IMR-90 (cell line): ENCODE measurements around the gene HHIPL1. TPM values are rescaled to one million over a fixed set of nuclear protein-coding genes. Genes with fewer than 3 reads are reported as not detected.

Experiments
- ATAC-seq: fragments of 200-7000 bp; cut with Tn5 transposase; 2 replicates; pipeline ENCODE4 v1.9.1; 2020; ENCODE audit warnings: low read depth, mild to moderate bottlenecking, moderate library complexity
- BruUV-seq: library from RNA; stranded (reverse); fragments of 400-500 nt; replicated peaks from 2 replicates; lab custom pipeline; 2021; lab: Mats Ljungman, UMichigan
- CTCF ChIA-PET: fragments of 300-600 bp; formaldehyde crosslinking; extraction: SDS; loops from one replicate; lab custom pipeline; 2021; ENCODE audit warnings: antibody characterized with exemption; lab: Yijun Ruan, JAX
- POLR2A ChIA-PET: fragments of 300-600 bp; sonication (Branson Sonifier 250); formaldehyde crosslinking; loops from one replicate; lab custom pipeline; 2022; ENCODE audit warnings: antibody characterized with exemption; ENCODE audit not compliant: unreplicated experiment; lab: Charles Lee
- DNase-seq: peaks from one replicate; pipeline ENCODE4 v3.0.0; 2013
- H2AFZ ChIP-seq: replicated peaks from 2 replicates; pipeline ENCODE3; 2013; ENCODE audit warnings: low read length, mild to moderate bottlenecking; ENCODE audit not compliant: poor library complexity
- H2AK5ac ChIP-seq: 2 replicates; pipeline ENCODE4 v1.6.1; 2013; ENCODE audit warnings: low read depth, low read length, inconsistent platforms
- H2AK9ac ChIP-seq: replicated peaks from 2 replicates; pipeline ENCODE3; 2013; ENCODE audit warnings: mild to moderate bottlenecking, low read depth, low read length, moderate library complexity; ENCODE audit not compliant: poor library complexity
- H2BK120ac ChIP-seq: 2 replicates; pipeline ENCODE4 v1.6.1; 2013; ENCODE audit warnings: low read depth, low read length, inconsistent platforms
- H2BK15ac ChIP-seq: 3 replicates; pipeline ENCODE4 v1.6.1; 2013; ENCODE audit warnings: low read depth, low read length, inconsistent platforms
- H2BK20ac ChIP-seq: 2 replicates; pipeline ENCODE4 v1.6.1; 2013; ENCODE audit warnings: low read depth, mild to moderate bottlenecking, inconsistent platforms, low read length, moderate library complexity
- H2BK5ac ChIP-seq: 2 replicates; pipeline ENCODE4 v1.6.1; 2013; ENCODE audit warnings: mild to moderate bottlenecking, low read depth, low read length, inconsistent platforms; ENCODE audit not compliant: poor library complexity, severe bottlenecking
- H3K14ac ChIP-seq: replicated peaks from 2 replicates; pipeline ENCODE4 v1.6.1; 2013; ENCODE audit warnings: low read depth, low read length, inconsistent platforms
- H3K18ac ChIP-seq: 2 replicates; pipeline ENCODE4 v1.6.1; 2013; ENCODE audit warnings: low read depth, low read length, control low read depth
- H3K23ac ChIP-seq: 2 replicates; pipeline ENCODE4 v1.6.1; 2013; ENCODE audit warnings: low read depth, low read length, inconsistent platforms
- H3K27ac ChIP-seq: 2 replicates; pipeline ENCODE4 v1.5.1; 2013; ENCODE audit warnings: mild to moderate bottlenecking, control low read depth, low read length; ENCODE audit not compliant: insufficient read depth
- H3K27me3 ChIP-seq: 2 replicates; pipeline ENCODE4 v1.6.1; 2013; ENCODE audit warnings: low read length; ENCODE audit not compliant: control insufficient read depth, insufficient read depth
- H3K36me3 ChIP-seq: 2 replicates; pipeline ENCODE4 v1.6.1; 2013; ENCODE audit warnings: low read length, mixed read lengths; ENCODE audit not compliant: control insufficient read depth, insufficient read depth
- H3K4ac ChIP-seq: 2 replicates; pipeline ENCODE4 v1.6.1; 2013; ENCODE audit warnings: low read depth, low read length, inconsistent platforms
- H3K4me1 ChIP-seq: 2 replicates; pipeline ENCODE4 v1.6.1; 2013; ENCODE audit warnings: low read length, mixed read lengths; ENCODE audit not compliant: control insufficient read depth, insufficient read depth
- H3K4me2 ChIP-seq: 2 replicates; pipeline ENCODE4 v1.6.1; 2013; ENCODE audit warnings: low read depth, mild to moderate bottlenecking, control low read depth, low read length, moderate library complexity
- H3K4me3 ChIP-seq: 2 replicates; pipeline ENCODE4 v1.5.1; 2013; ENCODE audit warnings: low read depth, mild to moderate bottlenecking, control low read depth, low read length, moderate library complexity; ENCODE audit not compliant: insufficient read depth
- H3K56ac ChIP-seq: 2 replicates; pipeline ENCODE4 v1.6.1; 2013; ENCODE audit warnings: low read length, inconsistent platforms; ENCODE audit not compliant: insufficient read depth; ENCODE audit errors: extremely low read depth
- H3K79me1 ChIP-seq, 2 experiments: 2 replicates each; pipeline ENCODE4 v1.6.1; 2013; ENCODE audit warnings: low read length in 2 of 2, inconsistent platforms in 1 of 2, low read depth in 1 of 2
- H3K9ac ChIP-seq: 2 replicates; pipeline ENCODE4 v1.6.1; 2013; ENCODE audit warnings: low read depth, low read length, control low read depth
- H3K9me1 ChIP-seq: 2 replicates; pipeline ENCODE4 v1.6.1; 2013; ENCODE audit warnings: low read length, inconsistent platforms; ENCODE audit not compliant: insufficient read depth
- H3K9me3 ChIP-seq: 2 replicates; pipeline ENCODE4 v1.6.1; 2013; ENCODE audit warnings: low read length; ENCODE audit not compliant: control insufficient read depth, insufficient read depth
- H4K20me1 ChIP-seq: 2 replicates; pipeline ENCODE4 v1.6.1; 2013; ENCODE audit warnings: low read length, inconsistent platforms; ENCODE audit not compliant: insufficient read depth
- H4K5ac ChIP-seq: 2 replicates; pipeline ENCODE4 v1.6.1; 2013; ENCODE audit warnings: mild to moderate bottlenecking, low read depth, low read length, control low read depth
- H4K8ac ChIP-seq, 2 experiments: 2 replicates each; pipeline ENCODE4 v1.6.1; 2013; ENCODE audit warnings: low read depth in 2 of 2, low read length in 2 of 2, control low read depth in 1 of 2, inconsistent platforms in 1 of 2
- H4K91ac ChIP-seq: 2 replicates; pipeline ENCODE4 v1.6.1; 2013; ENCODE audit warnings: low read depth, low read length, inconsistent platforms; ENCODE audit not compliant: insufficient read depth
- MAZ ChIP-seq: IDR thresholded peaks from 2 replicates; pipeline ENCODE4 v1.6.1; 2012; ENCODE audit warnings: low read depth, mild to moderate bottlenecking, low read length, improper control_type of control experiment, moderate library complexity, borderline replicate concordance
- MXI1 ChIP-seq: IDR thresholded peaks from 2 replicates; pipeline ENCODE4 v1.6.1; 2012; ENCODE audit warnings: low read depth, mild to moderate bottlenecking, low read length, moderate library complexity, borderline replicate concordance
- RAD21 ChIP-seq: IDR thresholded peaks from 2 replicates; pipeline ENCODE4 v1.6.1; 2012; ENCODE audit warnings: low read length, improper control_type of control experiment
- RFX5 ChIP-seq: IDR thresholded peaks from 2 replicates; pipeline ENCODE4 v1.8.0; 2012; ENCODE audit warnings: low read depth, mild to moderate bottlenecking, low read length, moderate library complexity
- WGBS, 2 experiments: methylation state at CpG; one replicate each; pipeline versions ENCODE4 v1.1.5 to v1.1.7; 2013; ENCODE audit warnings: missing lambda C conversion rate in 2 of 2; ENCODE audit not compliant: insufficient read length in 1 of 2; ENCODE audit errors: extremely low coverage in 2 of 2; 5-methylcytosine and 5-hydroxymethylcytosine counted together
- dilution Hi-C: fragments of 300-500 bp; cut with HindIII; formaldehyde crosslinking; loops from one replicate; pipeline ENCODE4 v1.14.3; 2018; ENCODE audit warnings: low sequenced_read_pairs; ENCODE audit not compliant: unreplicated experiment
- in situ Hi-C: fragments of 300-500 bp; cut with MboI; formaldehyde crosslinking; loops from 3 replicates; pipeline ENCODE4 v1.14.3; 2019; ENCODE audit warnings: low sequenced_read_pairs, inconsistent platforms, mixed read lengths
- intact Hi-C: fragments of 100-400 bp; cut with micrococcal nuclease; formaldehyde crosslinking; loops from 2 replicates; pipeline ENCODE4 v1.10.0; 2022
- polyA plus RNA-seq, 3 experiments: library from polyadenylated mRNA; depleted of rRNA; stranded (reverse); fragments of >200 nt; gene quantifications; 2 replicates each; pipeline ENCODE4 v1.2.3, GENCODE V29; 2012; ENCODE audit warnings: low replicate concordance in 1 of 3
- total RNA-seq: library from RNA; depleted of rRNA; stranded (reverse); fragments of >200 nt; gene quantifications from 2 replicates; pipeline ENCODE4 v1.2.3, GENCODE V29; 2012
- TF ChIP-seq, protein P1 (sequence below): conservative IDR thresholded peaks from 2 replicates; pipeline ENCODE4 v1.5.1; 2012; ENCODE audit warnings: mild to moderate bottlenecking, low read depth, low read length, improper control_type of control experiment

HHIPL1 gene
- total and polyA plus RNA-seq, 2 of the 4 experiments (the other 2 are of a cell fraction), result 0.65 to 0.72 TPM

- Histone ChIP-seq H2BK120ac (no peak overlapping the region), H3K23ac (no peak overlapping the region), H3K14ac (no peak overlapping the region), H2BK5ac (no peak overlapping the region), H3K4me1 (peaks cover 3% of the 10 kb centered on the region; the same call in 1 of the 2 replicates), H3K27ac (no peak overlapping the region), H2BK15ac (no peak overlapping the region), H2BK20ac (no peak overlapping the region), H3K9ac (no peak overlapping the region), H3K27me3 (peaks cover 34% of the 10 kb centered on the region), H4K8ac (no peak overlapping the region), H2AK9ac (no peak overlapping the region), H3K18ac (no peak overlapping the region), H2AK5ac (no peak overlapping the region), H3K56ac (no peak overlapping the region), H3K36me3 (no peaks in the 10 kb centered on the region), H3K4me3 (no peak overlapping the region), H4K91ac (no peak overlapping the region), H3K9me3 (no peaks in the 10 kb centered on the region), H4K20me1 (no peaks in the 10 kb centered on the region), H3K4me2 (no peak overlapping the region), H2AFZ (no peak overlapping the region), H3K4ac (no peak overlapping the region), H3K79me1 (no peaks in the 10 kb centered on the region), H4K5ac (no peak overlapping the region), H3K9me1 (peaks cover 7% of the 10 kb centered on the region; the same call in 1 of the 2 replicates)
- TF ChIP-seq RAD21 (no peak), MXI1 (no peak), MAZ (no peak), RFX5 (no peak)
- TF ChIP-seq, protein P1, sequence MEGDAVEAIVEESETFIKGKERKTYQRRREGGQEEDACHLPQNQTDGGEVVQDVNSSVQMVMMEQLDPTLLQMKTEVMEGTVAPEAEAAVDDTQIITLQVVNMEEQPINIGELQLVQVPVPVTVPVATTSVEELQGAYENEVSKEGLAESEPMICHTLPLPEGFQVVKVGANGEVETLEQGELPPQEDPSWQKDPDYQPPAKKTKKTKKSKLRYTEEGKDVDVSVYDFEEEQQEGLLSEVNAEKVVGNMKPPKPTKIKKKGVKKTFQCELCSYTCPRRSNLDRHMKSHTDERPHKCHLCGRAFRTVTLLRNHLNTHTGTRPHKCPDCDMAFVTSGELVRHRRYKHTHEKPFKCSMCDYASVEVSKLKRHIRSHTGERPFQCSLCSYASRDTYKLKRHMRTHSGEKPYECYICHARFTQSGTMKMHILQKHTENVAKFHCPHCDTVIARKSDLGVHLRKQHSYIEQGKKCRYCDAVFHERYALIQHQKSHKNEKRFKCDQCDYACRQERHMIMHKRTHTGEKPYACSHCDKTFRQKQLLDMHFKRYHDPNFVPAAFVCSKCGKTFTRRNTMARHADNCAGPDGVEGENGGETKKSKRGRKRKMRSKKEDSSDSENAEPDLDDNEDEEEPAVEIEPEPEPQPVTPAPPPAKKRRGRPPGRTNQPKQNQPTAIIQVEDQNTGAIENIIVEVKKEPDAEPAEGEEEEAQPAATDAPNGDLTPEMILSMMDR, result no peak
- POLR2A ChIA-PET, result no interaction called here
- 33% methylated on average over 1 of the region's 5 CpGs; no CpG with 5 or more reads in 1 of the 2 experiments for WGBS, 2 experiments
- intact Hi-C loops (no loop called here), dilution Hi-C loops (no loop called here), in situ Hi-C loops (no loop called here)
- CTCF ChIA-PET, result no interaction called here
- ATAC-seq (no peak), DNase-seq (no peak)
- BruUV-seq, result no TSS peak
These were observed 11.2 kb downstream of the HHIPL1 start for GRCh38 chr14:99656171-99656570.
